Ishikawa (cell line): ENCODE measurements around the gene LRP1.

Source experiments
- EP300 ChIP-seq: IDR thresholded peaks from 2 replicates; pipeline ENCODE4 v1.6.1; 2012; ENCODE audit warnings: borderline replicate concordance
- RAD21 ChIP-seq: IDR thresholded peaks from 2 replicates; pipeline ENCODE4 v1.6.1; 2012; ENCODE audit warnings: low read depth

GRCh38 chr12:57128519-57129247 lies 400 bp downstream of the LRP1 start:
- TF ChIP-seq EP300: no peak
- TF ChIP-seq RAD21: no peak
